Measurements from ENCODE around the gene KIF1A.

Gene KIF1A

DNA sequence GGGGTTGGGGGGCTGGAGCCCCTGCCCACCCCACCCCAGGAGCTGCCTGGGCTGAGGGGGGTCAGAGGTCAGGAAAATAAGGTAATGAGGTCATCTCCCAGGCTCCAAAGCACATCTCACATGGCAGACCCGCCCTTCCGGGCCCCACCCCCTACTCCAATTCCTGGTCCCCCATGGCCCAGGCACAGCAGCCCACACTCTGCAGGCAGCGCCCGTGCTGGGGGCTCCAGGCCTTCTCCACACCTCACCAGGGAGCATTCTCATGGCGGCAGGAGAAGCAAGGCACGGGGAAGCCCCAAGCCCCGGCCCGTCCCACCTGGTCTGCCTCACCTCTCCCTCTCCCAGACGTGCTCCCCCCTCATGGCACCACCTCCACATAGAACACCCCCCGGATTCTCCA lies 84.5 kb downstream of the KIF1A start:
- no peak for DNase-seq (ENCODE audit: low spot score)

DNA sequence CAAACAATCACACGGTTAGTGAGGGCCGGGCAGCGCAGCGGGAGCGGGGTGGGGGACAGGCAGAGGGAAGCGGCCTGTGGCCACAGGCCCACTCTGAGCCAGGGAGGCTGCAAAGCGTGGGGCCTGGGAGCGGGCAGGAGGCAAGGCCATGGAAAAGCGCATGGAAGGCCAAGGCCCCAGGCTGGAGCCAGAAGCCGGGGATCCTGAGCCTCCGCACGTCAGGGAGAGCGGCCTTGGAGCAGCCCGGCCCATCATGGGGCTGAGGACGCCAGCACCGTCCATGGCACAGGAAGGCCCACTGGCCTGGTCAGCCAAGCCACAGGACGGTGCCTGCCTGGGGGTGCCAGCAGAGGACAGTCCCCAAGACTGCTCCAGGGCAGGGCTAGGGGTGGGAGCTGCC lies 85.3 kb downstream of the KIF1A start:
- no peak for DNase-seq (ENCODE audit: low spot score)

DNA sequence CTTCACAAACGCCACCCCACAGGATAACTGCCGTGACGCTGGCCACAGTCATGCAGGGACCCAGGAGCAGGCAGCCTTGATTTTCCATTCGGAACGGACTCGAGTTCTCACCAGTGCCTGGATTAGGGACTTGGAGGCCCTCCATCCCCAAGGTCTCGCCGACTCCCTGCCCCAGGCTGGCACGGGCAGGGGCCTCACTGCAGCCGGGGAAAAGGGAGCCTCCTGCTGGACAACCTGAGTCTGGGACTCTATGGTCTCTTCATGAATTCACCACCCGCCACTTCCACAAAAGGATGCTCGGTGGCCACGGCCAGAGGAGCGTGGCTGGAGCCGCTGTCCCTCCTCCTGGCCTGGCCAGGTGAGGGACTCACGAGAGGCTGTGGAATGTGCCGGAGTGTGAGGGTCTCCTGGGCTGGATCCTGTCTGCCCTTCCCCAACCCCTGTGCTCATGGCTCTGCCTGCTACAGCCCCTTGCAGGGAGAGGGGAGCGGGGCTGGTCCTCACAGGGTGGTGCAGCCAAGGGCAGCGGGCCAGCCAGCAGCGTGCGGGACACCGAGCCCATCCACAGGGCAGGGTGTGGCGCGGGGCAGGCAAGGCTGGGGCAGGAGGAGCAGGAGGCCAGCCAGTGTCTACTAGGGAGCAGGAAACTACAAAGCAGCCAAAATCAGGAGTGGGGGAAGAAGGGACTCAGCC lies 86.1 kb downstream of the KIF1A start:
- DNase-seq (ENCODE audit: low spot score), result no peak

DNA sequence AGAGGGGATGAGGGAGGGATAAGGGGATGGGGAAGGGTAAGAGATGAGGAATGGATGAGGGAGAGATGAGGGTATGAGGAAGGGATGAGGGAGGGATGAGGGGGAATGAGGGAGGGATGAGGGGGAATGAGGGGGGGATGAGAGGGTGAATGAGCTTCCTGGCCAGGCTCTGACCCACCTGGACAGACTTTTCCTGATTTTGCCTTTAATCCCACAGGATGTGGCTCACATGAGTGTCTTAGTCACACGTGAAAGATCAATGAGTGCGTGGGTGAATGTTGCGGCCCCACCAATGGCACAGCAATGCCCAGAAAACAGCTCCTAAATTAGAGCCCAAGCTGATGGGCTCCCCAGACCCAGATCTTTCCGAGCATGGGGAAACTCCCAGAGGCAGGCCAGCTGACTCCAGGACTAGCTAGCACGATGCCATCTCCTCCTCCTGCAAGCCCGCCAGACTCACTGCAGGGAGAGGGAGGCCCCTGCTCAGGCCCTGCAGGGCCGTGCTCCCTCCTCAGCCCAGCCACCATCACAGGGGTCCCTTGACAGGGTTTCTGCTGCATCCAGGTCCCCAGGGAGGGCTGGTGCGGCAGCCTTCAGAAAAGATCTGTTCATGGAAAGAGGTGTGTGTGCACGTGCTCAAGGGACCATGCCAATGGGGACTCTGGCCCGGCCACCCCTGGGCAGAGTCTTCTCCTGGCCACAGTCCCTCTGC lies 87.0 kb downstream of the KIF1A start:
- no peak for DNase-seq (ENCODE audit: low spot score)

DNA sequence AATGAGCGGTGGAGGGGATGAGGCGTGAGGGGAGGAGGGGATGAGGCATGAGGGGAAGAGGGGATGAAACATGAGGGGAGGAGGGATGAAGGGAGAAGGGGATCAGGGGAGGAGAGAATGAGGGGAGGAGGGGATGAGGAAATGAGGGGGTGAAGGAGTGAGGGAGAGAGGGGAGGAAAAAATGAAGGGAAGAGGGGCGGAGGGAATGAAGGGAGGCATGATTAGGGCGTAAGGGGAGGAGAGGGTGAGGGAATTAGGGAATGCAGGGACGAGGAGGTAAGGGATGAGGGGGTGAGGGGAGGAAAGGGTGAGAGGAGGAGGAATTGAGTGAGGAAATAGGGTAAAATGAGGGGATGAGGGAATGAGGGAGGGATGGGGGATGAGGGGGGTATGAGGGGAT lies 87.8 kb downstream of the KIF1A start:
- DNase-seq (ENCODE audit: low spot score), result no peak

DNA sequence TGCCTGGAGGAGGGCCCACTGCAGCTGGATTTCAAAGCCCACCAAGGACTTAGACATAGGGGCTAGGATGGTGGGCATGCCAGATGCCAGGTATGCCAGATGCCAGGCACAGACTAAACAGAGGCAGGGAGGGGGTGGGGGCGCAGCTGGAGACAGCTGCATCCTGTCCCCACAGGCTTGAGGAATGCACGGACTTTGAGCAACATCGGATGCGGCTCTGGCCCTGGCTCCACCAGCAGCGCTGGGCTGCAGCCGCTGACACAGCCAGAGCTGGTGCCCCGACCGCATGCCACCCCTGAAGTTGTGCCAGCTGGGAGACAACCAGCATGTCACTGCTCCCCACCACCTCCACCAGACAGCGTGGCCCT lies 88.9 kb downstream of the KIF1A start:
- DNase-seq (ENCODE audit: low spot score), result no peak

DNA sequence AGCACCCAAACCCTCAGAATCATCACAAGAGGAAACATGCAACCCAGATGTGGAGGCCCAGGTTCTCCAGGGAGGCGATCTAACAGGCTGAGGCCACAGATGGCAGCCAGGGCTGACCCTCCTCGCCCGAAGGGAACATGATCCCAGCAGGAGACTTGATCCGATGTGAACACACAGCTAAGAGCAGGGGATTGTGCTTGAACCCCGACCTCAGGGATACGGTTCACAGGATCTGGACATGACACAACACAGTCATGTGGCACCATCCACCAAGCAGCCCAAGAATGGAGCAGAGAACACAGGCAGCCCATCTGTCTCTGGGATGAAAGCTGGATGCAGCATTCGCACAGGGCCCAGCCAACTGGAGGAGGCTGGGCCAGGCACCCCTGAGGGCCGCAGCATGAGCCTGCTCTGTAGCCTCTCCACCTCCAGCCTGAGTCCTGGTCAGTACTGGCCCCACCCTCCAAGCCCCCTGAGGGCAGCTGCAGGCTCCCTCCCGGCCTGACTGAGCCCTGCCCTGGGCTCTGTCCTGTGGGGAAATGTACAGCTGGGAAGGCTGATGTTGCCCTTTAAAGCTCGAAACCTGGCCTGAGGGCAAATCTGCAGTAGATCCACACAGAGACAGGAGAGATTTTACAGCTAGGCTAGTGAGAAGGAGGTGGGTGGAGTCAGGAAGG lies 89.4 kb downstream of the KIF1A start:
- no peak for DNase-seq (ENCODE audit: low spot score)

DNA sequence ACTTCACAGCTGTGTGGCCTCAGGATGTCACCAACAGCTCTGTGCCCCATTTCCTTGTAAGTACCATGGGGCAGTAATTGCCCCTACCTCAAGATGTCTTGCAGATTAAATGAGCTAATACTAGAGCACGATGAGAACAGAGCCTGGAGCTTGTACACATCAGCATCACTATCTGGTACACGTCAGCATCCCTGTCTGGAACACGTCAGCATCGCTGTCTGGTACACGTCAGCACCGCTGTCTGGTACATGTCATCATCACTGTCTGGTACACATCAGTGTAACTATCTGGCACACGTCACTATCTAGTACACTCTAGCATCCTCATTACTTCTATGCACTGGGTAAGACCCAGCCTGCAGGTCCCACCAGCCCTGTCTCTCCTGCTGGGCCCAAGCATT lies 91.2 kb downstream of the KIF1A start:
- DNase-seq (ENCODE audit: low spot score), result no peak

DNA sequence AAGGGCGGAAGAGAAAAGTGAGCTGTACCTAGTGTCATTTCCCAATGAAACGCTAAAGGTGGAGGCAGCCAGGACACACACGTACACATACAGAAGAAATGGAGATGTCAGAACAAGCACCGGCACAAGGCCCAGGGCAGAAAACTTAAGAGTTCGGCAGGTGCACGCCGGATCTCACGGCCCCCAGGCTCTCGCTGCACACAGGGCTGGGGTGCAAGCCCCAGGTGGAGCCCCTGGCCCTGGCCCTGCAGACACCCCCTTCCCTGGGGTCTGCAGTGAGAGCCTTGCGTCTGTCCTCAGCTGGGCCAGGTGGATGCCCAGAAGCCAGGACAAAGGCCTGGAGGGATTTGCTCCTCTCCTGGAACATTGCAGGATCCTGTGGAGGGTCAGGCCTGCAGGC lies 91.7 kb downstream of the KIF1A start:
- DNase-seq (ENCODE audit: low spot score), result no peak

DNA sequence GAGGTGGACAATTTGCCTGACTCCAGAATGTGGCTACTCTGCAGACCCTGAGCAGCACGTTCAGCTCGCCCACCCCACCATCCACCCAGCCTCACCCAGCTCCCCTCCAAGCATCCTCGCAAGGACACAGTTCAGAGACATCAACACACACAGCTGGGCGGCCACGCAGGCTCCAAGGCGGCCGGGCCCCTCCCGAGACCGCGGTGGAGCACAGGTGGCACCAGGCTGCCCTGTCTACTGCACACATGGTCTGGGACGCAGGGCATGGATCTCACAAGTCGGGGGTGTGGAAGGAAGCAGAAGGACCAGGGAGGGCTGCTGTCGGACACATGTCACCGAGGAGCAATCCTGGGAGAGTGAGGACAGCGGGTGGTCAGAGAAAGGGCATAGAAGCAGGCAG lies 92.1 kb downstream of the KIF1A start:
- no peak for DNase-seq (ENCODE audit: low spot score)

DNA sequence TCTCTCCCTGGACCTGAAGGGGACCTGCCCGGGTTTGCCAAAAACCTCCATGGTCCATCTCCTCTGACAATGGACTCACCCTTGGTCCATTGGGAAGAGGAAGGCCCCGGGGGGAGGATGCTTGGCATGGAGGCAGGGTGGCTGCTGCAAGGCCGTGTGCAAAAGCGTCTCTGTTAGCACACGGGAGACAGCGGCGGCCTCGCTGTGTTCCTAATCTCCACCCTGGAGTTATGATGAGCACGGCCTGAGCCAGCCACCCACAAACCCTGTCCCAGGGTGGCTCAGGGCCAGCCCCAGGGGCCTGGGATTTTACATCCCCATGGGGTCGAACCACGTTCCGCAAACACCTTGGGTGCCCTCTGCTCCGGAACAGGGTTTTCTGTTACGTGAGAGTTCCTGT lies 92.6 kb downstream of the KIF1A start:
- DNase-seq (ENCODE audit: low spot score), result no peak

DNA sequence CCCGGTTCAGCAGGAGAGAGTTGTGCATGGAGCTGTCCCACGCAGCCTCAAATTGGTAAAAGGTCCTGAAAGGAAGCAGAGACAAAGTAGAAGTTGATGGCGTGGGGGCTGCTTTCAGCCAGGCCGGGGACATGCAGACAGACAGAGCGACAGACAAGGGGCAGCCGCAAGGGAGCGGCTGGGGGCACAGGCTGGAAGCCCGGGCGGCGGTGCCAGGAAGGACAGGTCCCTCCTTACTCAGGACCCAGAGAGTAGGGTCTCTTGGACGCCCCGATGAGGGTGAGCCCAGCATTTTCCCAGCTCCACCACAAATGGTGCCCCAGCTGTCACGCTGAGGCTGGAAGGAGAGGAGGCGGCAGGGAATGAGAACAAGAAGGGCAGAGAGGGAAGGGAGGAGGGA lies 93.1 kb downstream of the KIF1A start:
- no peak for DNase-seq (ENCODE audit: low spot score)

DNA sequence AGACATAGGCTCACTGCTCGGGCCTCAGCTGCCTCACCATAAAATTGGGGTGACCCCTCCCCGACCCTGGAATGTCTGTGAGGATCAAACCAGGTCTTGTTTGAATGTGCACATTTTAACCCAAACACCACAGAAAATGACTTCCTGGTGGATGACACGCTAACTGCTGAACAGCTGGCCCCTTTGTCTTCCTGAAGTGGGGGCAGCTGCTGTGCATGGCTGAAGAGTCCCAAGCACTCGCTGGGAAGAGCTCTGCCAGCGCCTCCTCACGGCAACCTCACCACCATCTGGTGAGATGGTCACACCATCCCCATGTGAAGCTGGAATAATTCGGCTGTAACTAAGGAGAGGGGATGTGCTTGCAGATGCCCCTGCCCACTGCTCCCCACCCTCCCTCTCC lies 94.3 kb downstream of the KIF1A start:
- no peak for DNase-seq (ENCODE audit: low spot score)

DNA sequence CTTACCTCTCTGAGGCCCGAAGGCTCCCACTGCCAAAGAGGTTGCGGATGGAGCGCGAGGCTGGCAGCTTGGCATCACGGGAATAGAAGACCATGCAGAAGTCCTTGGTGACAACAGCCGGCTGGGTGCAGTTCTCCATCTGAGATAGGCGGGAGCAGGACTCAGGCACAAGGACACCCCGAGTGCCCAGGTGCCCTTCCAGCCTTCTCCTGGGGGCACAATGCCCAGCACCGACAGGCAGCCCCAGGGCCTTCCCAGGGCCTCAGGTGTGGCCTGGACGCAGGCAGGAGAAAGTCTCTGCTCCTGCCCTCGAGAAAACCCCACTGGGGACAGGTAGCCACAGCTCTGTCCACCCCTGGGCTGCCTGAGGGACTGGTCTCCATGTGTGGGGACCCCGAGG lies 94.8 kb downstream of the KIF1A start:
- no peak for DNase-seq (ENCODE audit: low spot score)

DNA sequence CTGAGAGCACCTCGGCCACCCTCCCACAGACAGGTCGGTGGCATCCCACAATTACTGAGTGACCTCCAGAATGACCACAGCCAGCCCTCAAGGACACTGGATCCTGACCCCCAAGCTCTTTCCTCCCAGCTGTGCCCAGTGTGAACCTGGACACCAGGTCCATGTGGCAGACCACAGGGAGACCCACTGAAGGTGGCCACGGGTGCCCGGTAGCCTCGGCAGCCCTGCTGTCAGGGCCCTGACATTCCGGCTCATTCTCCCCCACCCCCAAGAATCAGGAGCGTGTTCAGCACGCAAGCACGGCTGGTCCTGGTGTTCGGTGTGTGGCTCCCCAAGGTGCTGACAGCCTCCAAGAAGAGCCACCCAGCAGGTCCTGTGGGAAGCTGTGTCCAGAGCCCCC lies 95.6 kb downstream of the KIF1A start:
- no peak for DNase-seq (ENCODE audit: low spot score)

DNA sequence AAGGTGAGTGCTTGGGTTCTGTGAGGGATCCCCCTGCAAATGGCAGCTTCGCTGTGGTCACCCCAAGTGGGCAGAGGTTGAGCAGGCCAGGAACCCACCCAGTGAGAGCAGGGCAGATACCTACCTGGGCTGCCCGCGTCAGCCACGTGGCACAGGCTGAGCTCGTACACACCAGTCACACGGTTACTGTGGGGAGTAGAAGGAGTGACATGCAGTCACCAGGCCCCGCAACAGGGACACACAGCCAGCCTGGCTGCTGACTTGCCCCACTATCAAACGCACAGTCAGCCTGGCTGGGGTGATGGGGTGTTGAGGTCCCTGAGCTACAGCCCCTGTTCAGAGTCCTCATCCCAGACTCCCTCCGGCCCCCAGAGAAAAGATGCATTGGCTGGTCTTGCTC lies 96.2 kb downstream of the KIF1A start:
- DNase-seq (ENCODE audit: low spot score), result no peak

DNA sequence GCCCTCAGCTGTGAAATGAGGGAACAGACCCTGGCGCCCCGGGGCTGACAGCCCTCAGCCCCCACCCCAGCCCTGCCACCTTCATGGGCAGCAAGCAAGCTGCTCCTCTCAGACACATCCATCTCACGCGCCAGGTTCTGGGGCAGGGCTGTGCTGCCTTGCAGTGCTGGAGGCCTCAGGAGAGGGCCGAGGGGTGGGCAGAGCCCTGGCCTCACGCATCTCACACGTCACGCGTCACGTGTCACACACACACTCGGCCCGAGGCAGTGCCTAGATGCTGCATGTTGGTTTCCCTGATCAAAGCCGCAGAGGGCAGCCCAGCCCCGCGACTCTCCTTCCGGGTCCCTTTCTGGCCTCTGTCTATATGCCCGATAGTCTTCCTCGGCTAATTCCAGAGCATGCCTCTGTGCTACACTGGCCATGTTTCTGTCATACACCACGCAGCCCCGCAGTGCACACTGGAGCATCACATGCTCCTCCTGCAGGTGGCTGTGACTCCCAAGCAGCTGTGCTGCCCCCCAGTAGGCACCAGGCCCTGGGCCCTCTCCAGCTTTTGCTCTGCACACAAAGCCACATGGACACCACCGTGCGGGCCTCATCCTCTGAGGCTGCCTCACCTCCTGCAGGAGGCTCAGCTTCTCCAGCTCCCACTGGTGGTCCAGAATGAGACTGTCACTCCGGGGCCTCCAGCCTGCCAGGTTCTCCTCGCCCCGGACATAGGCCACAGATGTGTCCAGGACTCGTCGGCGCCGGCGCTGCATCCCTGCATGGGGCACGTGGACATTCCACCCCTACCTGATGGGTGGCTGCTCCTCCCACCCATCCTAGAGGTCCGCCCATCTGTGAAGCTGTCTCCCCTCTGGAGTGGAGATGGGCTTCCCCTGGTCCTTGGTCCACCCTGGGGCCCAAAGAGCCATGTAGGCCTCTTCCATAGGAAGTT lies 97.0 kb downstream of the KIF1A start:
- no peak for DNase-seq (ENCODE audit: low spot score)

DNA sequence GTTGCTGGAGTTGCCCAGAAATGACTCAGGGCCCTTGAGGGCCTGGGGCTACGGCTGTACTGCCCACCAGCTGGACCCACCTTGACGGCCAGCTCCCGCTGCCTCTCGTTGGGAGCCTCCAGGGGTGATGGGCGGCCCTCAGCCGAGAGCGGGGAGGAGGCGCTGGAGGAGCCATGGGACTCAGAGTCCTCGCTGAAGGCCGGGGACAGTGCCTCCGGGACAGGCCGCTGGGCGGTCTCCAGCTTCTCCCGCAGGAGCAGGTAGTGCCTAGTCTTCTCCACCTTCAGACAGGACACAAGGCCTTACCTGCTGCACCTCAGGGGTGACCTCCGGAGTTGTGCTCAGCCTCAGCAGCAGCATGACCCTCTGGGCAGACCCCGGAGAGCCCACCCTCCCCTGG lies 97.6 kb downstream of the KIF1A start:
- no peak for DNase-seq (ENCODE audit: low spot score)

DNA sequence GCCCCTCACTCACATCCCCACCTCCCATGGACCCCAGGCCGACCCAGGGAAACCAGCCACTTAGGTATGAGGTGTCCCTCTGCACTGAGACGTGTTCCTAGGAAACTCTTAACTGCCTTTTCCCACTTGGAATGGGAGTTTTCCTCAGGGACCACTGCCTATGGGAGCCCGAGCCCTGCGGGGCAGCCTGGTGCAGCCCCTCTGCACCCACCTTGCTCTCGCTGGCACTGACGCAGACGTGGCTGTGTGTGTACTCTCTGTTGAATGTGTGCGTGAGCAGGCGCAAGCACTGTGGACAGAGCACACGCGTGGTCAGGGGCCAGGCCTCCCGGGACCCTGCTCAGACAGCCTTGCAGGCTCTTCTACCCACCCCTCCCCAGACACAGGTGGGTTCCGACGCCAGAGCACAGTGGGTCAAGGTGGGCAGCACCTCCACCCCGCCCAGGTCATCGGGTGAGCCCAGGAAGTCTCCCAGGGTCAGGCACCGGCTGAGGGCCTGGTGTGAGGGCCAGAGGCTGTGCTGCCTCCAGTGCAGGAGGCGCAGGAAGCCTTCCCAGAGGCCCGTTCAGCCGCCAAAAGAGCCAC lies 98.3 kb downstream of the KIF1A start:
- DNase-seq (ENCODE audit: low spot score), result no peak

DNA sequence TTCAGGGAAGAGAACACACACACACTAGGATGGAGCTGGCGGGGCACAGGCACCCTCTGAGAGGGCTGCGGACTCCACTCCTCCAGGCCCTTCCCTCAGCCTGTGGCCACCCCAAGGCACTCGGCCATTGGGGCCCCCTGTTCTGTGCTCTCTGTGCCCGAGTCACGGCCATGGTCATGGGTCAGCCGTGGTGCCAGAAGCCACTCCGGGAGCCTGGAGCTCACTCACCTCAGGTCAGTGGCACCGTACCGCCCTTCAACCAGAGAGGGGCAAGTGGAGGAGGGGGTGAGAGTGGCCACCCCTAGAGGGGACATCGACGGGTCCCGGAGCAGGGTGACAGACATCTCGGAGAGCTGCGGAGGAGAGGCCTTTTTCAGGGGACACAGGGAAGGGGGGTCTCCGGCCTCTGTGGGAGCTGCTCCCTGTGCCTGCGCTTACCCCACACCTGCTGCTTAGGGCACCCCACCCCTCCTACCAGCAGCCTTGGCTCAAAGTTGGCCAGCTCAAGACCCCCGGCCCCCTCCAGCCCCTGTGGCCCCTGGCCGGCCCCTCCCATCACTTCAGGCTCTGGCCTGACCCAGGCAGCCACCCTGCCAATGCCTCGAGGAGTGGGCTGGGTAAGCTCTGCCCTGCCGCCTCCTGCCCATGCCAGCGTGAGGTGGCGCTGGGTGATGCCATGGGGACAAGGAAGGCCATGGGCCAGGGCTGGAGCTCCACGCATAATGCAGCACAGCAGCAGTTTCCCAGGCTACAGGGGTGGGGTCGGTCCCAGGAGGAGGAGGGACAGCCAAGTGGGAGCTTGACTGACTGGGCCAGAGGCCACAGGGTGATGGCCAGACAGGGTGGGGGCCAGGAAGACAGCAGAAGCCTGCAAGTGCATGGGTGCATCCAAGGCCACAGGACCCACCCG lies 99.1 kb downstream of the KIF1A start:
- no peak for DNase-seq (ENCODE audit: low spot score)
